ENCODE results near the gene ARMCX1.
A peak's percentile ranks its signal among the peaks of the same experiment; 100 is the strongest.
"Not testable (repeated sequence)": the region's sequence is repeated elsewhere in the genome, so short reads cannot be mapped to it uniquely, and the experiment has no call there.

The ARMCX1 gene

GRCh38 chrX:101551380-101551767 is 1.0 kb downstream of the ARMCX1 start:
- DNase-seq (ENCODE audit: low spot score), result no peak
- in situ Hi-C loops (cut with MboI; ENCODE audit: low pct_unique_long_range_greater_than_20kb, low sequenced_read_pairs, unreplicated experiment), result no loop called here
- TF ChIP-seq CTCF (IDR thresholded peaks at IDR 0.05; ENCODE audit: extremely low read depth, insufficient read depth, missing control alignments), result no peak

- no peak for DNase-seq (ENCODE audit: low spot score)
- no peak for TF ChIP-seq CTCF (IDR thresholded peaks at IDR 0.05; ENCODE audit: extremely low read depth, insufficient read depth, missing control alignments)
- in situ Hi-C loops (cut with MboI; ENCODE audit: low pct_unique_long_range_greater_than_20kb, low sequenced_read_pairs, unreplicated experiment), result no loop called here
Measured at GRCh38 chrX:101552714-101553113, 2.4 kb downstream of the ARMCX1 start.

- no peak for TF ChIP-seq CTCF (IDR thresholded peaks at IDR 0.05; ENCODE audit: extremely low read depth, insufficient read depth, missing control alignments)
- no peak for DNase-seq (ENCODE audit: low spot score)
- in situ Hi-C loops (cut with MboI; ENCODE audit: low pct_unique_long_range_greater_than_20kb, low sequenced_read_pairs, unreplicated experiment), result no loop called here
Measured at GRCh38 chrX:101564651-101565050, 14.3 kb downstream of the ARMCX1 start.

- in situ Hi-C loops (cut with MboI; ENCODE audit: low pct_unique_long_range_greater_than_20kb, low sequenced_read_pairs, unreplicated experiment), result no loop called here
- peak; percentile 62 for TF ChIP-seq CTCF (IDR thresholded peaks at IDR 0.05; ENCODE audit: extremely low read depth, insufficient read depth, missing control alignments)
- DNase-seq (ENCODE audit: low spot score), result peak; percentile 77
Measured at GRCh38 chrX:101595739-101596419, 45.5 kb downstream of the ARMCX1 start.

GRCh38 chrX:101599592-101599991 is 49.2 kb downstream of the ARMCX1 start:
- DNase-seq (ENCODE audit: low spot score); in situ Hi-C loops (cut with MboI; ENCODE audit: low pct_unique_long_range_greater_than_20kb, low sequenced_read_pairs, unreplicated experiment): not testable (repeated sequence)

GRCh38 chrX:101602077-101602476 is 51.7 kb downstream of the ARMCX1 start:
- in situ Hi-C loops (cut with MboI; ENCODE audit: low pct_unique_long_range_greater_than_20kb, low sequenced_read_pairs, unreplicated experiment), result no loop called here
- no peak for DNase-seq (ENCODE audit: low spot score)
- TF ChIP-seq CTCF (IDR thresholded peaks at IDR 0.05; ENCODE audit: extremely low read depth, insufficient read depth, missing control alignments), result no peak

Measured in GM13977 (cell line).